Colonic mucosa (tissue), 4 donors: ENCODE measurements around the gene EPB41L2. TPM values are rescaled to one million over a fixed set of nuclear protein-coding genes. Genes with fewer than 3 reads are reported as not detected.

ENCODE experiments used
- DNase-seq: peaks from one replicate; pipeline ENCODE4 v3.0.0-alpha.2; 2020
- H3K27ac ChIP-seq: fragments of 200-600 bp; one replicate; pipeline ENCODE4 v1.8.0; 2021
- H3K27me3 ChIP-seq: fragments of 200-600 bp; one replicate; pipeline ENCODE4 v1.8.0; 2021
- H3K36me3 ChIP-seq: fragments of 200-600 bp; one replicate; pipeline ENCODE4 v1.8.0; 2021
- H3K4me1 ChIP-seq: fragments of 200-600 bp; one replicate; pipeline ENCODE4 v1.8.0; 2021; ENCODE audit warnings: mild to moderate bottlenecking
- H3K4me3 ChIP-seq: fragments of 200-600 bp; one replicate; pipeline ENCODE4 v1.8.0; 2021
- H3K9ac ChIP-seq, 2 donors: one replicate each; pipeline ENCODE4 v1.7.0; 2013; ENCODE audit warnings: control low read depth in 2 of 2, low read depth in 2 of 2, low read length in 2 of 2
- H3K9me3 ChIP-seq: fragments of 200-600 bp; one replicate; pipeline ENCODE4 v1.8.0; 2021
- CTCF ChIP-seq: fragments of 200-600 bp; IDR thresholded peaks from one replicate; pipeline ENCODE4 v1.8.0; 2022; ENCODE audit warnings: antibody characterized with exemption, mild to moderate bottlenecking
- intact Hi-C: fragments of 100-400 bp; cut with DNase I; formaldehyde crosslinking; loops from one replicate; pipeline ENCODE4 v1.14.1; 2022
- total RNA-seq, 2 donors: library from RNA; stranded (reverse); fragmentation: NEBNext Ultra II Directional in 1 of 2; extraction: Animal tissue kit (Norgen Biotek cat#: 25700) in 1 of 2; gene quantifications; one replicate each; pipeline ENCODE4 v1.2.1, GENCODE V29; 2021
- donor health status: healthy.
- donor health status: DM: no; HTN: no; CAD: no.
- donor health status: DM: no; HTN: no; CAD: no.

Gene EPB41L2
- total RNA-seq, 2 donors from 2014 or later, result 106 to 113 TPM

GRCh38 chr6:131036601-131037000 is 26.4 kb downstream of the EPB41L2 start:
- intact Hi-C loops, result no loop called here
- H3K36me3 ChIP-seq, result no peaks in the 10 kb centered on the region
- no peaks in the 10 kb centered on the region for H3K4me1 ChIP-seq
- H3K27ac ChIP-seq, result peak overlapping the region; percentile 38
- no peak overlapping the region for H3K9ac ChIP-seq
- no peak for TF ChIP-seq CTCF
- H3K9me3 ChIP-seq, result no peaks in the 10 kb centered on the region
- H3K4me3 ChIP-seq, result no peak overlapping the region
- no peaks in the 10 kb centered on the region for H3K27me3 ChIP-seq
- no peak for DNase-seq

GRCh38 chr6:131036143-131036542 is 26.9 kb downstream of the EPB41L2 start:
- Histone ChIP-seq H3K4me1 (no peaks in the 10 kb centered on the region), H3K9me3 (no peaks in the 10 kb centered on the region), H3K4me3 (no peak overlapping the region), H3K27ac (peak overlapping the region; percentile 38), H3K27me3 (no peaks in the 10 kb centered on the region), H3K36me3 (no peaks in the 10 kb centered on the region), H3K9ac (no peak overlapping the region)
- DNase-seq, result no peak
- no peak for TF ChIP-seq CTCF
- intact Hi-C loops, result no loop called here

GRCh38 chr6:131035582-131035981 is 27.5 kb downstream of the EPB41L2 start:
- DNase-seq, result no peak

GRCh38 chr6:131033631-131034030 is 29.4 kb downstream of the EPB41L2 start:
- intact Hi-C loops, result no loop called here
- no peak for TF ChIP-seq CTCF

More at GRCh38 chr6:131035582-131035981, 27.5 kb downstream of the EPB41L2 start:
- TF ChIP-seq CTCF, result no peak
- intact Hi-C loops, result no loop called here
- Histone ChIP-seq H3K9me3 (no peaks in the 10 kb centered on the region), H3K27ac (peak overlapping the region; percentile 38), H3K4me3 (no peak overlapping the region), H3K4me1 (no peaks in the 10 kb centered on the region), H3K36me3 (no peaks in the 10 kb centered on the region), H3K27me3 (no peaks in the 10 kb centered on the region), H3K9ac (no peak overlapping the region)

GRCh38 chr6:131029626-131030297 is 33.3 kb downstream of the EPB41L2 start:
- Histone ChIP-seq H3K27me3 (no peaks in the 10 kb centered on the region), H3K9ac (no peak overlapping the region), H3K36me3 (no peaks in the 10 kb centered on the region), H3K4me3 (no peak overlapping the region), H3K4me1 (peaks cover 6% of the 10 kb centered on the region), H3K27ac (no peak overlapping the region), H3K9me3 (no peaks in the 10 kb centered on the region)
- TF ChIP-seq CTCF, result no peak
- DNase-seq, result no peak
- intact Hi-C loops, result no loop called here

More at GRCh38 chr6:131033631-131034030, 29.4 kb downstream of the EPB41L2 start:
- DNase-seq, result no peak
- Histone ChIP-seq H3K9ac (no peak overlapping the region), H3K27ac (no peak overlapping the region), H3K27me3 (no peaks in the 10 kb centered on the region), H3K9me3 (no peaks in the 10 kb centered on the region), H3K4me3 (no peak overlapping the region), H3K4me1 (peaks cover 6% of the 10 kb centered on the region), H3K36me3 (no peaks in the 10 kb centered on the region)
